Stimulated activated CD8-positive, alpha-beta memory T cell treated with anti-CD3 and anti-CD28 coated beads, Interleukin-7, amount 100 ng/mL, for 48 hours (primary cell): Measurements from ENCODE around the gene UGP2.

Experiments
- DNase-seq, 2 donors: peaks; one replicate each; pipeline ENCODE4 v3.0.0-alpha.2; 2020; ENCODE audit warnings: low read depth in 1 of 2; ENCODE audit errors: extremely low read depth in 1 of 2

UGP2 gene

GRCh38 chr2:63862806-63863205, 21.1 kb downstream of the UGP2 start:
- no peak for DNase-seq

GRCh38 chr2:63863707-63864106, 22.0 kb downstream of the UGP2 start:
- no peak for DNase-seq

- no peak for DNase-seq
Observed at GRCh38 chr2:63865159-63865799, 23.6 kb downstream of the UGP2 start.

DNA sequence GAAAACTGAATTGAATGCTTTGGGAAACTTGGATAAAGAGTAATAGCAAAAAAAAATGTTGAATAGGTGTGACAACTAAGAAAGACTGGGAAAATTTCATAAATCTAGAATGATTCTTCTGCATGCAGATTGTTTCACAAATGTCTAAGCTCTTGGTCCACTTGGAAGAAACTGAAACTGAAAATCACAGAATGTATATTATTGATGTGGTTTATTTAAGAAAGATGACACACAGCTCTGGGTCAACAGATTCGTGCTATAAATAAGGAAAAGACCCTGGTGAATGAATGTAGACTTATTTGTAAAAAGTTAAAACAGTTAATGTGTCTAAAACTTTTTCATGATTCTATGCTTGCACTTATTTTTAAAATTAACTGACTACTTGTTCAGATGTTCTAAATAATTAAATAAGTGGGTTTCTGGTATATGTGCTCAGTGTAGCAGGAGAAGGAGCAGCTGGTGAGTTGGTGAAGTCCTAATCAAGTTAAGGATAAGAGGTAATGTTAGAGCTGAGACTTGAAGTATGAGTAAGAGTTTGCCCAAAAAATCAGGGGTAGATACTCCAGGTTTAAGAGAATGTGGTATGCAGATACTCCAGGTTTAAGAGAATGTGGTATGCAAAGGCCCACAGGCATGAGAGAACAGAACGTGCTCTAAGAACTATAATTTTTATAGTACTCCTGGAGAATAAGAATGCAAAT, 24.5 kb downstream of the UGP2 start:
- no peak for DNase-seq

DNA sequence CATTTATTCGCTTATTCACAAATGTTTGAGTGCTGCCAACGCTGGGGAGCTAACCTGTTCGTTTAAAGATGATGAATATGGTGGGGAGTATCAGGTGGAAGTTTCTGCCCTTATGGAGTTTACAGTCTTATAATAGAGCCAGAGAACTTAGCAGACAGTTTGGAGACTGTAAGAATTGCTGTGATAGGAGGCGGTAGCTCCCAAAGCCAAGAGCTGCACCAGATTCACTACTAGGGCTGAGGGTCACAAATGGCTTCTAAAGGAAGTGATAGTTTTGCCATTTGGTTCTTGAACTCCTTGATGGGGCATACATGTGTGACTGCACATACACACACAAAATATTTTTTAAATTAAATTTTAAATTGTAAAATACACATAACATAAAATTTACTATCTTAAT, 29.0 kb downstream of the UGP2 start:
- no peak for DNase-seq

DNA sequence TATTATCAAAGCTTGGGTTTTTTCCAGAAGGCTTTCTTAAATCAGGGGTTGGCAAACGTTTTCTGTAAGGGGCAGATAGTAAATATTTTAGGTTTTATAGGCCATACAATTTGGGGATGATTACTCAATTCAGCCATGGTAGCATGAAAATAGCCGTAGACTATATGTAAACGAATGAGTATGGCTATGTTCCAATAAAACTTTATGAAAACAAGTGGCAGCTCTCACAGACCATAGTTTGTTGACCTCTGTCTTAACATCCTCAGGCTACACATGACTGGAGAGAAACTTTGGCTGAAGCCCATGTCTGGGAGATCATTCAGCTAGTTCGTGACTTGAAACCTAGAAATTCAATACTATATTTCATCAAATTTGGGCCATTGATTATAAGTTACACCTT, 30.2 kb downstream of the UGP2 start:
- DNase-seq = no peak

- DNase-seq = no peak
Observed at GRCh38 chr2:63872571-63873328, 31.1 kb downstream of the UGP2 start.

DNA sequence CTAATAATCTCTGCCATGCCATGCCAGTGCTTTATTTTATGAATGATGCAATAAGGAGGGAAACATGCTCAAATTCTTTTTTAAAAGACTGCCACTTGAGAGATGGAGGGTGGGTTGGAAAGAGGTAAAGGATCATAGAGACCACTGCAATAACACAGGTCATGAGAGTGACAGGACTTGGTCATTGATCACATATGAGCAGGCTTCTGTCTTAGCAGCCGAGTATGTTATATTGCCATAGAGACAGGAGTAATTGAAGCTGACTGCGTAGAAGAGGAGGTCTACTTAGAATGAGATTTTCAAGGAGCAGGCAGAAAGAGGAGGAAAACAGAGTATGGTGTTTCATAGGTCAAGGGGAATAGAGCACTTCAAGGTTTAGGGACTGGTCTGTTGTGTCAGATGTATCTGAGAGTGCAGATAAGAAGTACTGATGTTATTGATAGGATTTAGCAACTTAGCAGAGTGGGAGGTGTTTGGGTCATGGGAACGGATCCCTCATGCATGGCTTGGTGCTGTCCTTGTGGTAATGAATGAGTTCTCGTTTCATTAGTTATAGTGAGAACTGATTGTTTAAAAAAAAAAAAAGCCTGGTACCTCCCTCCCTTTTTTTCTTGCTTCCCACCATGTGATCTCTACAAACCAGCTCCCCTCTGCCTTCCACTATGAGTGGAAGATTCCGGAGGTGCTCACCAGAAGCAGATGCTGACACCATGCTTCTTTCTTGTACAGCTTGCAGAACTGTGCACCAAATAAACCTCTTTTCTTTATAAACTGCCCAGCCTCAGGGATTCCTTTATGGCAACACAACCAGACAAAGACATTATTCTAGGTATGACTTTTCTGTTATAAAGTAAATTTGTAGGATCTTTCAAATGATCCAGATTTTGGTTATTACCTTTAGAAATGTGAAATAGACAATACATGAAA, 32.8 kb downstream of the UGP2 start:
- no peak for DNase-seq

DNA sequence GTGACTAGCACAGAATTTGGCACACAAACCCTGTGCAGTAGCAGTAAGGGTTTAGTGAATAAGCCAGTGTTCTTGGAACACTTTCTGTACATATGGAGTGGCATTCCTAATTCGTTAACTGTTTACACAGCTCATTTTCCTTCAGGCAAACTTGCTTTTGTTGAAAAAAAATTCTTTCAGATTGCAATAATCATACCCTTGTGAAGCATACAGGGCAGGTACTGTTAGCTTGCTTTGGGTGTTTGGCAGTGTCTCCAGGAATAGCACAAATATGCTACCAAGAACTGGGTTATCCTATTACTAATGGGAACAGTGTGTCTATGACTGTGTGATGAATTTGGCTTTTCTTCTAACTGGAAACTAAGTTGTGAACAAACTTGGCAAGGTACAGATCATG, 33.4 kb downstream of the UGP2 start:
- no peak for DNase-seq

DNA sequence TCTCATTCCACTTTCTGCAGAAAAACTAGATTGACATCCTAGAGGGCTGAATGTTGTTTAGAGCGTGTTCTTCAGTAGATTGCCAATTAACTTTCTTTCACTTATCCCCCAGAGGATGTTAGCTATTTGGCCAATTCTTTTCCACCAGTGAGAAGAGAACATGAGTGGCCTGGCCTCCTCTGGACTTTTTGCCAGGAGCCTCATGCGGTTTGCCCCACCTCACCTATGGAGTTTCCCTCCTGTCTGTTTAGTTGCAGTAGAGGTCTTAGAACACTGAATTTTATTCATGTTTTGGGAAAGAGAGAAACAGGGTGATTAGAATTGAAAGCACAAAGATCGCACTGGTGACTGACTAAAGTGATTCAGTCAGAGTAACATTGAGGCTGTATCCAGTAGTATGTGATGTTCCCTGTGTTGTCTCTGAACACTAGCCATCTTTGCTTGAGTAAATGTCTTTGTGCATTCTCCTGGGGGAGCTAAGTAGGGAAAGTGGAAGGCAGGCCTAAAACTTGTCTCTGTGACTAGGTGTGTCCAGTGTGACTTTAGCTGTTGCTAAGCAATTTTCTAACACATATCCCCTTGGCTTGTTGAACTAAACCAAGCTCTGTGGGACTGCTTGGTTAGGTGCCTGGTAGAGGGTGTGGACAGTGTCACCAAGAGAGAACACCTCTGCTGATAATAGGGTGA, 34.0 kb downstream of the UGP2 start:
- no peak for DNase-seq

- no peak for DNase-seq
Observed at GRCh38 chr2:63876311-63876710, 34.6 kb downstream of the UGP2 start.

GRCh38 chr2:63878486-63878885, 36.8 kb downstream of the UGP2 start:
- no peak for DNase-seq

DNA sequence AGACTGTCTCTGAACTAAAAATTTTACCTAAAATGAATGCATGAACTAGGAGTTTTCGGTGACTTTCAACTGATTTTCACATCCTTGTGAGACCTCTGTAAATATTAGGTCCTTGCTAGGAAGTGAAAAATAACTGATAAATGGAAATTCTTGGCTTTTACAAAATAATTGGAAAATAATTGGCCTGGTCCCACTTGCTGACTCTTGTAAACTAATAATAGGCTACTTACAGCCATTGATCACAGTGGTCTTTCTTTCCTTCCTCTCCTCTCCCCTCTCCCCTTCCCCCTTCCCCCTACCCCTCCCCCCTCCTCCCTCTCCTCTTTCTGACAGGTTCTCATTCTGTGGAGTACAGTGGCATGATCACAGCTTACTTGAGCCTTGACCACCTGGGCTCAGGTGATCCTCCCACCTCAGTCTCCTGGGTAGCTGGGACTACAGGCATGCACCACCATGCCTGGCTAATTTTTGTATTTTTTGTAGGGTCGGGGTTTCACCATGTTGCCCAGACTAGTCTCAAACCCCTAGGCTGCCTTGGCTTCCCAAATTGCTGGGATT, 38.3 kb downstream of the UGP2 start:
- DNase-seq = no peak

GRCh38 chr2:63880625-63881024, 38.9 kb downstream of the UGP2 start:
- no peak for DNase-seq

- no peak for DNase-seq
Observed at GRCh38 chr2:63881205-63881604, 39.5 kb downstream of the UGP2 start.

DNA sequence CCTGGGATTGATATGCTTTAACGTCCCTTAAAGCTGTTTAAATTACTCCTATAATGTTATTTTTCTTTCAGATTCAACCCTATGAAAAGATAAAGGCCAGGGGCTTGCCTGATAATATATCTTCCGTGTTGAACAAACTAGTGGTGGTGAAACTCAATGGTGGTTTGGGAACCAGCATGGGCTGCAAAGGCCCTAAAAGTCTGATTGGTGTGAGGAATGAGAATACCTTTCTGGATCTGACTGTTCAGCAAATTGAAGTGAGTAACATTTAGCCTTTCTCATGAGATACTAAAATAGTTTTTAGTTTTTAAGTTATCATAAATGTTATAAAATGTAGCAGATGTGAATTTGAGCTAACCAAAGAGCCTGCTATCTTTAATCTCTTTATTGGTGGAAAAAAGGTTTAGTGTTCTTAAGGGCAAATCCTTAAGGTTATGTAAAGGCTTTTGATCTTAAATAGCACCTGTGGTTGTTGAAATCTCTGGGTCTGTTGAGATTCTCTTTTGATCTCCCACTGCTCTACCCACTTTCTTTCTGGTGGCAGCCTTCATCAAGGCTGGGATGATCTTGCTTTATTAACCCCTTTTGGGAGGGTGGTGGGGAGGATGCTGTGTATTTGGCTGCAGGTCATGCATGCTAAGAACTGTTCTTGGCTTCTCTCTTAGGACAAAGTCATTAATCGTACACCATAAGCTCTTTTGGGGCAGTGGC, 40.9 kb downstream of the UGP2 start:
- DNase-seq = no peak

GRCh38 chr2:63886445-63886844, 44.7 kb downstream of the UGP2 start:
- no peak for DNase-seq

- DNase-seq = no peak
Observed at GRCh38 chr2:63888053-63888452, 46.4 kb downstream of the UGP2 start.
